ENCODE data around the gene MRC2. TPM values are rescaled to one million over a fixed set of nuclear protein-coding genes. Genes with fewer than 3 reads are reported as not detected.

Gene MRC2
- total RNA-seq, 4 donors from 2014 or later: 7.9 to 47.2 (median 14.5) TPM

- Histone ChIP-seq H3K27ac (no peak overlapping the region), H3K36me3 (no peaks in the 10 kb centered on the region), H3K27me3 (peaks cover 5% of the 10 kb centered on the region), H3K4me1 (peaks cover 0 to 17% (median 13%) of the 10 kb centered on the region in 4 donors), H3K9me3 (no peaks in the 10 kb centered on the region), H3K4me3 (no peak overlapping the region)
- intact Hi-C loops (cut with DNase I; ENCODE audit: low total_unique reads) (no loop called here), in situ Hi-C loops (cut with MboI; ENCODE audit: low pct_ligation_motif_present in 1 of 4, low pct_unique_long_range_greater_than_20kb in 1 of 4, low sequenced_read_pairs in 3 of 4) (loop anchor here (10.0 to 25.0 kb wide), 3 partner anchors 258 to 705 kb away; partner anchors contain the start of gene TANC2 (in 1 of the 4))
- TF ChIP-seq POLR2AphosphoS5 (IDR thresholded peaks at IDR 0.05) (no peak), EP300 (IDR thresholded peaks at IDR 0.05; ENCODE audit: low read depth) (no peak), CTCF (IDR thresholded peaks at IDR 0.05) (no peak), POLR2A (IDR thresholded peaks at IDR 0.05) (no peak)
- DNase-seq: no peak
- 88 to 97% methylated on average over 5 to 20 of the region's 20 CpGs for WGBS, 2 donors (ENCODE audit: low coverage in 1 of 2)
Observed at GRCh38 chr17:62706598-62707424, 79.3 kb downstream of the MRC2 start.

DNA sequence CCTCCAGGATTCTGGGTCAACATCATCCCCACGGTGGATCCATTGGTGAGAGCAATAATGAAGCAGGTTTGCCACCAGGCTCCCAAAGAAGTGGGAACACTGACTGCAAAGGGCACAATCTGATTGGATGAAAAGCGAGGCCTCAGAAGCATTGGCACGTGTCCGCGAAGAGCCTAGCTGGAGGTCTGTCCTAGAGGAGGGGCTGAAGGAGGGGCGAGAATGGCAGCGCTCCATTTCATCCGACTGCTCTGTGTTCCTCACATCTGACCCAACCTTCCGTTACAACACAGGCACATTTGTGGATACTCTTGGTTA is 79.9 kb downstream of the MRC2 start:
- H3K36me3 ChIP-seq: no peaks in the 10 kb centered on the region
- intact Hi-C loops (cut with DNase I; ENCODE audit: low total_unique reads) (no loop called here), in situ Hi-C loops (cut with MboI; ENCODE audit: low pct_ligation_motif_present in 1 of 4, low pct_unique_long_range_greater_than_20kb in 1 of 4, low sequenced_read_pairs in 3 of 4) (loop anchor here (10.0 to 25.0 kb wide), 3 partner anchors 257 to 705 kb away; partner anchors contain the start of gene TANC2 (in 1 of the 4))
- TF ChIP-seq CTCF (IDR thresholded peaks at IDR 0.05) (no peak), POLR2AphosphoS5 (IDR thresholded peaks at IDR 0.05) (no peak), EP300 (IDR thresholded peaks at IDR 0.05; ENCODE audit: low read depth) (no peak)
- H3K27me3 ChIP-seq: peaks cover 5% of the 10 kb centered on the region
- no peak overlapping the region for H3K27ac ChIP-seq
- 97 to 100% methylated on average over 1 to 9 of the region's 9 CpGs for WGBS, 2 donors (ENCODE audit: low coverage in 1 of 2)
- H3K9me3 ChIP-seq: no peaks in the 10 kb centered on the region
- H3K4me3 ChIP-seq: no peak overlapping the region
- peaks cover 0 to 17% (median 13%) of the 10 kb centered on the region in 4 donors for H3K4me1 ChIP-seq
- DNase-seq: no peak

GRCh38 chr17:62708587-62708986 is 81.1 kb downstream of the MRC2 start:
- in situ Hi-C loops (cut with MboI; ENCODE audit: low pct_ligation_motif_present in 1 of 4, low pct_unique_long_range_greater_than_20kb in 1 of 4, low sequenced_read_pairs in 3 of 4): loop anchor here (10.0 to 25.0 kb wide), 3 partner anchors 256 to 704 kb away; partner anchors contain the start of gene TANC2 (in 1 of the 4)

More at GRCh38 chr17:62708587-62708986, 81.1 kb downstream of the MRC2 start:
- no peak for DNase-seq
- Histone ChIP-seq H3K4me3 (no peak overlapping the region), H3K27ac (no peak overlapping the region), H3K4me1 (peaks cover 0 to 13% (median 10%) of the 10 kb centered on the region in 4 donors), H3K27me3 (peaks cover 5% of the 10 kb centered on the region), H3K36me3 (no peaks in the 10 kb centered on the region), H3K9me3 (no peaks in the 10 kb centered on the region)
- intact Hi-C loops (cut with DNase I; ENCODE audit: low total_unique reads): no loop called here
- TF ChIP-seq EP300 (IDR thresholded peaks at IDR 0.05; ENCODE audit: low read depth): no peak
- no peak for TF ChIP-seq POLR2AphosphoS5 (IDR thresholded peaks at IDR 0.05)
- no peak for TF ChIP-seq CTCF (IDR thresholded peaks at IDR 0.05)
- WGBS, 2 donors (ENCODE audit: low coverage in 1 of 2): 81% methylated on average over 2 of the region's 2 CpGs; no CpG with 5 or more reads in 1 of the 2 donors
